ENCODE results near the gene DBH. TPM values are rescaled to one million over a fixed set of nuclear protein-coding genes. Genes with fewer than 3 reads are reported as not detected.

The DBH gene
- total RNA-seq, 1 experiment from 2014 or later = not detected

DNA sequence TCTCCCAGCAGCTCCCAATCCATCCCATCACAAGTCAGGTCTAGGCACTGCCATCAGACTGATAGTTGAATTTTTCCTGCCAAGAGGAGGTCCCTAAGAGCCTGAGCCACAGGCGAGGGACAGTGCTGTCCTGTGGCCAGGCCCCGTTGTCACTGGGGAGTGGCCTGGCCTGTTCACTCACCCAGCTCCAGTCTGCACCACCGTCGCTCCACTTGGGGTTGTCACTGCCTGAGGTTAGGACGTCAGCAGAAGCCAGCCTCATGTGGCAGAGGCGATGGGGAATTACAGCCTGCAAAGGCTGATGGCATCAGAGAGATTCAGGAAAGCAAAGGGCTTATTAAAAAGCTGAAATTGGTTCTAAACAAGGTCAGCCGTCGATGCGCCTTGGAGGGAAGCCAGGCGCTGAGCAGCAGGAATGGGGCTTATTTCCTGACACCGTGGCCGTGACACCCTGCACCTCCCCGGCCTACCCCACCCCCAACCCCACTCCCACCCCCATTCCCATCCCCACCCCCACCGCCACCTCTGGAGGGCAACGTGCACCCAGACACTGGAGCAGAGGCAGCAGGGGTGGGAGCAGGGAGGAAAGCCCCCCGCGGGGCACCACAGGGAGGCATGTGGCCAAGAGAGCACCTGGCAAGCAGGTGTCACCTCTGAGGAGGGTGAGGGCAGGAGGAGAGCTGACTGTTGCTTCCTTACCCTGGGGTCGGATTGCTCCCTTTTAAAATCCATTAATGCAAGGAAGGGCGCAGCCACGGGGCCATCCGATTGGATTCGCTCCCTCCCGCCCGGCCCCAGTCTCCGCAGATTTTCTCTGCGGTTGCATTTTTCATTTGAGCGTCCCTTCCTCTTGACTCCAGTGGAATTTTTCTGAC lies 3.1 kb upstream of the DBH start:
- Histone ChIP-seq H3K9me3 (ENCODE audit: control insufficient read depth in 1 of 2, insufficient read depth in 1 of 2, low read depth in 1 of 2, low read length in 2 of 2) (no peaks in the 10 kb centered on the region), H3K9ac (ENCODE audit: low read length) (no peak overlapping the region), H2AFZ (ENCODE audit: low read depth, low read length, poor library complexity, severe bottlenecking) (no peak overlapping the region), H3K27me3 (ENCODE audit: insufficient read depth, low read length) (peaks cover 9% of the 10 kb centered on the region; the same call in 1 of the 2 replicates), H3K4me3 (replicated peaks in 1 of 2; ENCODE audit: low read depth in 1 of 2, low read length in 2 of 2) (no peak overlapping the region), H3K4me1 (ENCODE audit: control insufficient read depth in 1 of 2, insufficient read depth in 2 of 2, low read length in 2 of 2) (no peaks in the 10 kb centered on the region; a peak in 1 of 4 replicates), H4K20me1 (ENCODE audit: insufficient read depth) (no peaks in the 10 kb centered on the region), H3K9me2 (ENCODE audit: insufficient read depth) (no peaks in the 10 kb centered on the region), H3K79me2 (ENCODE audit: insufficient read depth, low read length) (no peaks in the 10 kb centered on the region), H3K27ac (ENCODE audit: low read depth, low read length) (no peak overlapping the region), H3K36me3 (ENCODE audit: control insufficient read depth in 1 of 2, insufficient read depth in 2 of 2, low read length in 2 of 2) (no peaks in the 10 kb centered on the region), H3K4me2 (ENCODE audit: low read length) (no peak overlapping the region)
- POLR2A ChIA-PET = no interaction called here
- ATAC-seq (peak; percentile 35), DNase-seq (ENCODE audit: low read depth, low spot score) (no peak)
- RAD21 ChIA-PET (ENCODE audit: low non-redundant PET in 1 of 2, low total read pairs in 2 of 2, uncharacterized antibody in 2 of 2, unreplicated experiment in 2 of 2) = no interaction called here
- BruUV-seq (replicated peaks) = no TSS peak
- CTCF ChIA-PET = no interaction called here
- intact Hi-C loops (cut with micrococcal nuclease) = no loop called here
- TF ChIP-seq, protein P1, sequence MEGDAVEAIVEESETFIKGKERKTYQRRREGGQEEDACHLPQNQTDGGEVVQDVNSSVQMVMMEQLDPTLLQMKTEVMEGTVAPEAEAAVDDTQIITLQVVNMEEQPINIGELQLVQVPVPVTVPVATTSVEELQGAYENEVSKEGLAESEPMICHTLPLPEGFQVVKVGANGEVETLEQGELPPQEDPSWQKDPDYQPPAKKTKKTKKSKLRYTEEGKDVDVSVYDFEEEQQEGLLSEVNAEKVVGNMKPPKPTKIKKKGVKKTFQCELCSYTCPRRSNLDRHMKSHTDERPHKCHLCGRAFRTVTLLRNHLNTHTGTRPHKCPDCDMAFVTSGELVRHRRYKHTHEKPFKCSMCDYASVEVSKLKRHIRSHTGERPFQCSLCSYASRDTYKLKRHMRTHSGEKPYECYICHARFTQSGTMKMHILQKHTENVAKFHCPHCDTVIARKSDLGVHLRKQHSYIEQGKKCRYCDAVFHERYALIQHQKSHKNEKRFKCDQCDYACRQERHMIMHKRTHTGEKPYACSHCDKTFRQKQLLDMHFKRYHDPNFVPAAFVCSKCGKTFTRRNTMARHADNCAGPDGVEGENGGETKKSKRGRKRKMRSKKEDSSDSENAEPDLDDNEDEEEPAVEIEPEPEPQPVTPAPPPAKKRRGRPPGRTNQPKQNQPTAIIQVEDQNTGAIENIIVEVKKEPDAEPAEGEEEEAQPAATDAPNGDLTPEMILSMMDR (IDR thresholded peaks at IDR 0.05 in 2 of 3, conservative IDR thresholded peaks at IDR 0.05 in 1 of 3; ENCODE audit: borderline replicate concordance in 1 of 3, insufficient read depth in 1 of 3, low read depth in 2 of 3, low read length in 2 of 3) = no peak
- TF ChIP-seq, protein P2, sequence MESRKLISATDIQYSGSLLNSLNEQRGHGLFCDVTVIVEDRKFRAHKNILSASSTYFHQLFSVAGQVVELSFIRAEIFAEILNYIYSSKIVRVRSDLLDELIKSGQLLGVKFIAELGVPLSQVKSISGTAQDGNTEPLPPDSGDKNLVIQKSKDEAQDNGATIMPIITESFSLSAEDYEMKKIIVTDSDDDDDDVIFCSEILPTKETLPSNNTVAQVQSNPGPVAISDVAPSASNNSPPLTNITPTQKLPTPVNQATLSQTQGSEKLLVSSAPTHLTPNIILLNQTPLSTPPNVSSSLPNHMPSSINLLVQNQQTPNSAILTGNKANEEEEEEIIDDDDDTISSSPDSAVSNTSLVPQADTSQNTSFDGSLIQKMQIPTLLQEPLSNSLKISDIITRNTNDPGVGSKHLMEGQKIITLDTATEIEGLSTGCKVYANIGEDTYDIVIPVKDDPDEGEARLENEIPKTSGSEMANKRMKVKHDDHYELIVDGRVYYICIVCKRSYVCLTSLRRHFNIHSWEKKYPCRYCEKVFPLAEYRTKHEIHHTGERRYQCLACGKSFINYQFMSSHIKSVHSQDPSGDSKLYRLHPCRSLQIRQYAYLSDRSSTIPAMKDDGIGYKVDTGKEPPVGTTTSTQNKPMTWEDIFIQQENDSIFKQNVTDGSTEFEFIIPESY (IDR thresholded peaks at IDR 0.05; ENCODE audit: extremely low read depth, insufficient replicate concordance, low read length) = no peak
- TF ChIP-seq RAD21 (IDR thresholded peaks at IDR 0.05; ENCODE audit: low read depth) (no peak), POLR2AphosphoS5 (IDR thresholded peaks at IDR 0.05; ENCODE audit: low read depth, low read length) (no peak), SIN3A (IDR thresholded peaks at IDR 0.05; ENCODE audit: low read depth) (no peak), SRF (IDR thresholded peaks at IDR 0.05; ENCODE audit: low read depth) (no peak), EZH2phosphoT487 (IDR thresholded peaks at IDR 0.05; ENCODE audit: borderline replicate concordance) (no peak), SP1 (IDR thresholded peaks at IDR 0.05; ENCODE audit: low read depth) (no peak), YY1 (IDR thresholded peaks at IDR 0.05; ENCODE audit: extremely low read depth, insufficient replicate concordance, low read depth, low read length) (no peak), EZH2 (IDR thresholded peaks at IDR 0.05) (no peak), EGR1 (IDR thresholded peaks at IDR 0.05; ENCODE audit: low read depth) (no peak)
- TF ChIP-seq, protein P3, sequence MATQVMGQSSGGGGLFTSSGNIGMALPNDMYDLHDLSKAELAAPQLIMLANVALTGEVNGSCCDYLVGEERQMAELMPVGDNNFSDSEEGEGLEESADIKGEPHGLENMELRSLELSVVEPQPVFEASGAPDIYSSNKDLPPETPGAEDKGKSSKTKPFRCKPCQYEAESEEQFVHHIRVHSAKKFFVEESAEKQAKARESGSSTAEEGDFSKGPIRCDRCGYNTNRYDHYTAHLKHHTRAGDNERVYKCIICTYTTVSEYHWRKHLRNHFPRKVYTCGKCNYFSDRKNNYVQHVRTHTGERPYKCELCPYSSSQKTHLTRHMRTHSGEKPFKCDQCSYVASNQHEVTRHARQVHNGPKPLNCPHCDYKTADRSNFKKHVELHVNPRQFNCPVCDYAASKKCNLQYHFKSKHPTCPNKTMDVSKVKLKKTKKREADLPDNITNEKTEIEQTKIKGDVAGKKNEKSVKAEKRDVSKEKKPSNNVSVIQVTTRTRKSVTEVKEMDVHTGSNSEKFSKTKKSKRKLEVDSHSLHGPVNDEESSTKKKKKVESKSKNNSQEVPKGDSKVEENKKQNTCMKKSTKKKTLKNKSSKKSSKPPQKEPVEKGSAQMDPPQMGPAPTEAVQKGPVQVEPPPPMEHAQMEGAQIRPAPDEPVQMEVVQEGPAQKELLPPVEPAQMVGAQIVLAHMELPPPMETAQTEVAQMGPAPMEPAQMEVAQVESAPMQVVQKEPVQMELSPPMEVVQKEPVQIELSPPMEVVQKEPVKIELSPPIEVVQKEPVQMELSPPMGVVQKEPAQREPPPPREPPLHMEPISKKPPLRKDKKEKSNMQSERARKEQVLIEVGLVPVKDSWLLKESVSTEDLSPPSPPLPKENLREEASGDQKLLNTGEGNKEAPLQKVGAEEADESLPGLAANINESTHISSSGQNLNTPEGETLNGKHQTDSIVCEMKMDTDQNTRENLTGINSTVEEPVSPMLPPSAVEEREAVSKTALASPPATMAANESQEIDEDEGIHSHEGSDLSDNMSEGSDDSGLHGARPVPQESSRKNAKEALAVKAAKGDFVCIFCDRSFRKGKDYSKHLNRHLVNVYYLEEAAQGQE (IDR thresholded peaks at IDR 0.05; ENCODE audit: low read depth) = no peak
